ENCODE data around the gene NHP2.
A peak's percentile ranks its signal among the peaks of the same experiment; 100 is the strongest.

DNA sequence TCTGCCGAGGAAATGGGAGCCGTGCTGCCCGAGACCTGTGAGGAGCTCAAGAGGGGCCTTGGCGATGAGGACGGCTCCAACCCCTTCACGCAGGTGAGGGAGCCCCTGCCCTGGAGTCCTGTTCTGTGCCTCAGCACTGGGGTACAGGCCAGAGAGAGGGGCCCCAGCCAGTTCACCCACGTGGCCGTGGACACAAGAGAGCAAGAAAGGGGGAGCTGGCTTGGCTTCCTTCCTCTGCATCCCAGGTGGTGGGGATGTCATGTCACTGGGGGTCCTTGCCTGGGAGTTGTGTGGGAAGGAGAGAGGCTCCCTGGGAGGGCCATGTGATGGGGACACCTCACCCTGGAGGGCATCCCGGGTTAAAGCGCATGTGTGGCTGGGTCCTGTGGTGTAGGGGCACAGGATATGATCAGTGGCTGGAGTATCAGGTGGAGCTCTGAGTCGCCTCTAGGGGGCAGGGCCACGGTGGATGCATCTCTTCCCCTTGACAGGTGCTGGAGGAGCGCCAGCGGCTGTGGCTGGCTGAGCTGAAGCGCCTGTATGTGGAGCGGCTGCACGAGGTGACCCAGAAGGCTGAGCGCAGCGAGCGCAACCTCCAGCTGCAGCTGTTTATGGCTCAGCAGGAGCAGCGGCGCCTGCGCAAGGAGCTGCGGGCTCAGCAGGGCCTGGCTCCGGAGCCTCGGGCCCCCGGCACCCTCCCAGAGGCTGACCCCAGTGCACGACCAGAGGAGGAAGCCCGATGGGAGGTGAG is 32.9 kb downstream of the NHP2 start:
- TF ChIP-seq, protein P1, sequence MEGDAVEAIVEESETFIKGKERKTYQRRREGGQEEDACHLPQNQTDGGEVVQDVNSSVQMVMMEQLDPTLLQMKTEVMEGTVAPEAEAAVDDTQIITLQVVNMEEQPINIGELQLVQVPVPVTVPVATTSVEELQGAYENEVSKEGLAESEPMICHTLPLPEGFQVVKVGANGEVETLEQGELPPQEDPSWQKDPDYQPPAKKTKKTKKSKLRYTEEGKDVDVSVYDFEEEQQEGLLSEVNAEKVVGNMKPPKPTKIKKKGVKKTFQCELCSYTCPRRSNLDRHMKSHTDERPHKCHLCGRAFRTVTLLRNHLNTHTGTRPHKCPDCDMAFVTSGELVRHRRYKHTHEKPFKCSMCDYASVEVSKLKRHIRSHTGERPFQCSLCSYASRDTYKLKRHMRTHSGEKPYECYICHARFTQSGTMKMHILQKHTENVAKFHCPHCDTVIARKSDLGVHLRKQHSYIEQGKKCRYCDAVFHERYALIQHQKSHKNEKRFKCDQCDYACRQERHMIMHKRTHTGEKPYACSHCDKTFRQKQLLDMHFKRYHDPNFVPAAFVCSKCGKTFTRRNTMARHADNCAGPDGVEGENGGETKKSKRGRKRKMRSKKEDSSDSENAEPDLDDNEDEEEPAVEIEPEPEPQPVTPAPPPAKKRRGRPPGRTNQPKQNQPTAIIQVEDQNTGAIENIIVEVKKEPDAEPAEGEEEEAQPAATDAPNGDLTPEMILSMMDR (IDR thresholded peaks at IDR 0.05): peak; percentile 38 to 63 (median 46)
- TF ChIP-seq POLR2A (IDR thresholded peaks at IDR 0.05): no peak

Measured in heart left ventricle (tissue), 13 donors.